ENCODE data around the gene TOGARAM1. TPM values are rescaled to one million over a fixed set of nuclear protein-coding genes. Genes with fewer than 3 reads are reported as not detected.

TOGARAM1 gene
- total RNA-seq, 1 donor from 2014 or later: 33.5 TPM

DNA sequence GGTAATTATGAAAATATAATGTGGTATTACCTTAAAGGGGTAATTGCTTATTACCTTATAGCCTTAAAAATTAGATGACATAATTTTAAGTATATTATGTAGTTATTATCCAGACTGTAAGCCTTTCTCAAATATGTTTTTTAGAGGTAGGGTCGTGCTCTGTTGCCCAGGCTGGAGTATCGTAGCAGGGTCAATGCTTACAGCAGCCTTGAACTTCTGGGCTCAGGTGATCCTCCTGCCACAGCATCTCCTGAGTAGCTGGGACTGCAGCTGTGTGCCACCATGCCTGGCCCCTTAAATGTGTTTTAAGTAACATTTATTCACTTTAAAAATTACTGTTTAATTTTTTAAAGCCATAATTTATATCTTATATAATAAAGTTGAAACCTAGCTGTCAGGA lies 132.3 kb downstream of the TOGARAM1 start:
- no peak for DNase-seq (ENCODE audit: low spot score)

DNA sequence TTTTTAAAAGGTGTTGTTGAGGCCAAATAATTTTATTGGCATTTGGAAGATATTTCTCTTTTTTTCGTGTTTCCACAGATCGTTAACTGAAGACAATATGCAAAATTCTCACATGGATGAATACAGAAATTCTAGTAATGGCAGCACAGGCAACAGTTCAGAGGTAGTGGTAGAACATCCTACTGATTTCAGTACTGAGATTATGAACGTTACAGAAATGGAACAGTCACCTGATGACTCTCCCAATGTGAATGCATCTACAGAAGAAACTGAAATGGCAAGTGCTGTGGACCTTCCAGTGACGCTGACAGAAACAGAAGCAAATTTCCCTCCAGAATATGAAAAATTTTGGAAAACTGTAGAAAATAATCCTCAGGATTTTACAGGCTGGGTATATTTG lies 133.2 kb downstream of the TOGARAM1 start:
- DNase-seq (ENCODE audit: low spot score): no peak

DNA sequence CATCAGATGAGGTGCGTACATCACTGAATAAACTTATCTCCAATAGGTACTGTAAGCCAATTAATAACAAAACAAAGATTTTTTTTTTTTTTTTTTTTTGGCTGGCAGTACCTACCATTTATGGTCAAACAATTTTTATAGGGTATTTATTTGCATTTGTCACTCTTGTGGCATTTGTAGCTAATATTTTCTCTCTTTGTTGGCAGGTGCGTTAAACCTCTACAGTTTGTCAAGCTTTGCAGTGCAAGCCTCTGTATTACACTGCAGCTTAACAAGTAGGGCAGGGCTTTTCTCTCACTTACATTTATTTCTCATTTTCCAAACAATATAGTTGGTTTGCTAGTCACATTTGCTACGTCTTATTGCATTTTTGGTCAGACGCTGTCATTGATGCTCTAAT lies 134.2 kb downstream of the TOGARAM1 start:
- no peak for DNase-seq (ENCODE audit: low spot score)

DNA sequence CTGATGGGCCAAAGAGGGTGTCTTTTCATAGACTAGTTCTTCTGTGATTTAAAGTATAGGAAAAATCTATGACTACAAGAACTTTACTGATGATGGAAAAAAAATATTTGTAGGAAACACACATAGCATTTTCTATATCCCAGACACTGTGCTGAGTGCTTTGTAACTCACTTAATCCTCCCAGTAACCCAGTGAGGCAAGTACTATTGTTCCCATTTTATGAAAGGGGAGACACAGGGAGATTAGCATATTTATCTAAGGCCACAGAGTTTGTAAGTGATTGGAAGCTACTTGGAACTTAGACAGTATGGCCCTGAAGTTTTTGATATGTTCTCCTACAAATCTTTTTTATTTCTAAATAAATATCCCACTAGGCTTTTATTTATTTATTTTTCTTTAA lies 141.8 kb downstream of the TOGARAM1 start:
- no peak for DNase-seq (ENCODE audit: low spot score)

DNA sequence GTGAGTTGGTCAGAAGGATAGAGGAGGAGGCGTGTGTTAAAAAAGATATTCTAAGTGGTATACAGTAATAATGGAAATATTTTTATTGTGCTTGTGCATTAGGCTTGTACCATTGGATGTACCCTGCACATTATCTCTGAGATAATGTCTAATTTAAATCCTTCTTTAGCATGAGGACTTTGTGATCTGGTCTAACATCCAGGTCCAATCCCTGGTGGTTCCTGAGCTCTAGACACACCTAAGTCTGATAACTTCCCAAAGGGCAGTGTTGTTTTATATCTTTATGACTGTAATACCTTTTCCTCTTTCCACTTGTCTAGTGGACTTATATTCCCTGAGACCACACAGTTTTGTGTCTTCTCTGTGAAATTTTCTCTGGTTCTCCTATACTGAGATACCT lies 142.6 kb downstream of the TOGARAM1 start:
- no peak for DNase-seq (ENCODE audit: low spot score)

DNA sequence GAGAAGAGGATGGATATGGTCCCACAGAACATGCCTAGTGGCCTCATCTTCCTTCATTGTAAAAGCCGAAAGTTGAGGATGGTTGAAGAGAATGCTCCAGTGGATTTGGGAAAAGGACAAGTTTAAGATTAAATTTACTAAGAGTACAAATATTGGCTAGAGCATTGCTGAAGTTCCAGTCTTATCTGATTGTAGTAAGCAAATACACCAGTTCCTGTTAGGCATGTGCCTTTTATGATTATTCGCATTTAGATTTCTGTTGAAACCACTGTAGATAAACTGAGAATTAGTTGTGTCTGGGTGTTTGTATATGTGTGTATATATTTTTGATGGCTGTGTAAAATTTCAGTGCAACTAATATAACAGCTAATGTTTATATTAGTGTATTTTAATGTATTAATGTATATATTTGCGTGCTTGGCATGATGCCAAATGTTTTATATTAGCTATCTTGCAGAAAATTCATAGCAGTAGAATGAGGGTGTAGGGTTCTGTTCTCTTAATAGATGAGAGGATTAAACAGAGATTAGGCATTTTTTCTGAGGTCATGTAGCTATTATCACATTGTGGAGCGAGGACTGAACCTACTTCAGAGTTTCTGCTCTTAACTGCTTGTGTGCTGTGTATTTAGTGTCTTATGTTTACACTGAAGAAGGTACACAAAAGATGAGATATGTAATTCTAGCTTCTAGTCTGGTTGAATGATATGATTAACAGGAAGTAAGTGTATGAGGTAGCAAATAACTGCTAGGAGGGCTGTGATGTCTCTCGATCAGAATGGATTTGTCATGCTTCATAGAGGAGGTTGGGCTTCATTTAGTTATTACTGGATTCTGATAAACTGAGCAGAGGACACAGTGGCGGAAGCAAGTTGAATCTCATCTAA lies 151.1 kb downstream of the TOGARAM1 start:
- no peak for DNase-seq (ENCODE audit: low spot score)

DNA sequence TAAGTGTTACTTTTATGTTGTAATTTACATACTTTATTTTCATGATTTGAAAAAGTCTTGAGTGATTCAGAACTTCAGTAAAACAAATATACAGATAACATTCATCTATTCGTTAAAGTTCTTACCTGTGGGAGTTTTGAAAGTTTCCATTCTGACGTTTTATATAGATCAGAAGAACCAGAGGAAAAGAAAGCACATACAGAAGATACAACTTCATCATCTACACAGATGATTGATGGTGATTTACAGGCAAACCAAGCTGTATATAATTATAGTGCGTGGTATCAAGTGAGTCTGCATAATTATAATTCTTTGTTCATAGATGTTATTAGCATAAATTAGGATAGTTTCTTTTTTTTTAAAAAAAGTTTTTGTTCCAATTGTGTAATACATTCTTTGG lies 152.3 kb downstream of the TOGARAM1 start:
- DNase-seq (ENCODE audit: low spot score): no peak

DNA sequence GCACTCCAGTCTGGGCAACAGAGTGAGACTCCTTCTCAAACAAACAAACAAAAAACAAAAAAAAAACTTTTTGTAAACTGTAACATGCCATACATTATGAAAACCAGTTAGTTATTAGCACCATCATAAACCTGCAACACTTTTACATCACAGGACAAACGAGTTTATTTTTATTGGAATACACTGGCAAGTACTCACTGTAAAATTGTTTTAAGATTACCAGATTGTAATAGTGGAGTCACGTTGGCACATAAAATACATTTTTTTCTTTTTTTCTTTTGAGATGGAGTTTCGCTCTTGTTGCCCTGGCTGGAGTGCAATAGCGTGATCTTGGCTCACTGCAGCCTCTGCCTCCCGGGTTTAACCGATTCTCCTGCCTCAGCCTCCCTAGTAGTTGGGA lies 156.6 kb downstream of the TOGARAM1 start:
- DNase-seq (ENCODE audit: low spot score): no peak

DNA sequence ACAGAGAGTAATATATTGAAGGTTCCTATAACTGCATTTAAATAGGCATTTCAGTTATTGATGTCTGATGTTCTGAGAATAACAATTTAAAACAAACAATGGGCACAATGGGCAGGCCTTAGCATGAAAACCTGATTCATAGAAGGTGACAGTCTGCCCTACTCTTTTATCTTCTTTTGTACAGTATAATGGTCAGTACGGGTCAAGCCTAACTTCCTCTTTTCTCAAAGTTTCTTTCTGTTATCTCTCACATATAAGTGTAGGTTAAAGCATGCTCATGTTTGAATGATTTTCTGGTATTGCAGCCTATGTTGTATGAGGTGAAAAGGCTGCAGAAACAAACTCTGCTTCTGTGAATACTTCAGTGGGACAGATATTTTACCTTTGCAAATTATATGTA lies 158.1 kb downstream of the TOGARAM1 start:
- no peak for DNase-seq (ENCODE audit: low spot score)

DNA sequence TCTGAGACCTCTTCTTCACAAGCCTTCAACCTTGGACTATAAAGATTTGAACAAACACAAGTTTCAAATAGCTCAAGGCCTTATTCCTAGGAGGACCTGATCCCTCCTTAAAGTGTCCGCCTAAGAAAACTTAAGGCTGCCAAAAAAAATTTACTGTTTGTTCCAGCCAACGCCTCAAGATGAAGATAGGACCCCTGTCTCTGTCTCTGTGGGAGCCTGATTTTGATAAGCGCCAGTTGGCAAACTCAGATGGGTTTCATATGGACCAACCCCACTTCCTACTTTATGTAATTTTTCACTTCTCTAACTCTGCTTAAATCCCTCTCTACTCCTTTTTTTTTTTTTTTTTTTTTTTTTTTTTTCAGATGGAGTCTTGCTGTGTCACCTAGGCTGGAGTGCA lies 161.3 kb downstream of the TOGARAM1 start:
- no peak for DNase-seq (ENCODE audit: low spot score)

Other genes with a start within 250 kb of the TOGARAM1 start
- gene KLHL28, start 243 bp upstream of the TOGARAM1 start, total RNA-seq: 15.4 TPM
- gene PRPF39, start 121.9 kb downstream of the TOGARAM1 start, total RNA-seq: 55.1 TPM
- 46.7 TPM for gene FKBP3, start 172.3 kb downstream of the TOGARAM1 start, total RNA-seq
- 9.9 TPM for gene FANCM, start 173.7 kb downstream of the TOGARAM1 start, total RNA-seq